GM10847 (cell line): ENCODE data around the gene MTMR1.

Source experiments
- POLR2A ChIP-seq: IDR thresholded peaks from 2 replicates; pipeline ENCODE4 v1.6.1; 2011; ENCODE audit not compliant: insufficient read length; ENCODE audit errors: extremely low read depth

MTMR1 gene

DNA sequence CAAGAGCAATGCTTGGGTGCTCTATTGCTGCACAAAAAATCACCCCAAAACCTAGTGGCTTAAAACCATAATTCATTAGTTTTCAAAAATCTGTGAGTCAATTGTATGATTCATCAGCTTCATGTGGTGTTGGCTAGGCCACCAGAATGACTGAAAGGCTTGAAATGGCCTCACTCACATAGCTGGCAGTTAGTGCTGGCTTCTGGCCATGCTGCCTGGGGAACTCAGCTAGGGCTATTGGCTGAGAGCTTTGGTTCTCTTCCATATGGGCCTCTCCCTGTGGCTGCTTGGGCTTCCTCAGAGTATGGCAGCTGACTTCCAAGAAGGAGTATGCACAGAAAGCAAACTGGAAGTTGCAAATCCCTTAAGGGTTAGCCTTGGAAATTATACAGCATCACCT, 3.1 kb upstream of the MTMR1 start:
- TF ChIP-seq POLR2A, result no peak

DNA sequence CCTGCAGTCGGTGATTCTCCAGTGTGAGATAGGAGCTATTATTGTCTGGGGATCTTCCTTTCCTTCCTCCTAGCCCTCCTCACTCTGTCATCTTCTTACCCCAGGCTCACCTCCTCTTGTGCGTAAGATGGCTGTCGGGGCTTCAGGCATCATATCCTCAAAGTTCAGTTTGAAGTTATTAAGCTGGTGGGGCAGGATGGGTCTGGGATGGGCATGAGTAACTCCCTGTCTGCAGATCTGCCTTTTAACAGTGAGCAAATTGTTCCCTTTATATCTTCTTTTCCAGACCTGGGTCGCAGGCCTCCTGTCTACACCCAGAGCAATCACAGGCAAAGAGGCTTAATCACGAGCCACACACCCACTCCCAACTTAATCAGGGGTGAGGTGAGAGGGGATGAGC, 900 bp upstream of the MTMR1 start:
- no peak for TF ChIP-seq POLR2A

DNA sequence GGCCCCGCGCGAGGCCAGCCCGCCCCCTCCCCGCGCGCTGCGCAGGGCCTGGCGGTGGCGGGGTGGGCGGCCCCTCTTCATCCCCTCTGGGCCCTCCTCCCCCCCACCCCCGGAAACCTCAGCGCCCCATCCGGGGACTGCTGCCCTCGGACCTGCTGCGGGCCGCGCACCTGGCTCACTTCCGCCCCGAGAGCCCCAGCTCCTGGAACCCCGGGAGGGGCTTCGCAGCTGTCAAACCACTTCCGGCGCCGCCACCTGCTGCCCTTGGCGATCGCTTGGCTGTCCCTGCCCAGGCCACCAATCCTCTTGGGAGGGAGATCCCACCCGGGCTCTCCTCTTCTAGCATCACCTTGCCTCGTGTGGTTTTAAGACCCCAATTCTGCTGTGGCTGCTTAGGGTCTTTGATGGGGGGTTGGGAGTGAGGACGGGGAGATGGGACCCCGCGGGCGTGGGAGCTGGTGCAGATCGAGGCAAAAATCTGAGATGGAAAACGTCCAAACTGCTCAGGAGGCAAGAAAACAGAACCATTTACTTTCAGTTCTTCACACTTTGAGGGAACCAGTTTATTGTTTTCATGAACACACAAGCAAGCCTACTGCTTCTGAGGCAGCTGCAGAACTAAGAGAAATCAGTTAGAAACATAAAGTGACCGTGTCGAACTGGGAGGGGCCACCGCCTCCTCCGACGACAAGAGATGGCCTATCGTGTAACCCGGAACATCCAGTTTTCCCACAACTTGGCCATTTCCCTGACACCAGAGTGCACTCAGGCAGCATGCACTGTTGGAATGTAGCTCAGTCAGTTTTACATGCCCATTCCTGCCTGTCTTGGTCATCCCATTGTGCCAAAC, 754 bp downstream of the MTMR1 start:
- no peak for TF ChIP-seq POLR2A

DNA sequence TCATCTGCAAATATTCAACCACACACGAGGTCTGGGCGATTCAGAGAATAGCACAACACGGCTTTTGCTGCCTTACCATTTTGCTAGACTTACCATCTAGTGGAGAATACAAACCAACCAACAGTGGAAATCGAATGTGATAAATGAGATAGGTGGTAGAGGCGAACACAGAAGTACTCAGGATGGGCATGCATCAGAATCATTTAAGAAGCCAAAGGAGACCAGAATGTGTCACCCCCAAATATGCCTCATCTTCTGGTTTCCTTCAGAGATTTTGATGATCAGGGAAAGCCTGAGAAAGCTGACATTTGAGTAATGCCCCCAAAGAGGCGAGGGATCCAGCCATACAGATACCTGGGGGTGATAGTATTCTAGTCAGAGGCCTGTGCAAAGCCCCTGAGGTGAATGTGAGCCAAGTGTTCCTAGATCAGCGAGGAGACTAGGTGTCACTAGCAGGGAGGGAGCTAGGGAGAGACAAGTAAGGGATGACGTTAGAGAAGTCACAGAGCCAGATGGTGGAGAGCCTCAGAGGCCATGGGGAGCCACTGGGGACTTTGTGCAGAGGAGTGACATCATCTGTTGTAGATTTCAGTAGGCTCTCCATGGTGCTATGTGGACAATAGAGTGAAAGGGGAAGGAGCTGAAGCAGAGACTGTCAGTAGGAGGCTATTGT, 1.7 kb downstream of the MTMR1 start:
- no peak for TF ChIP-seq POLR2A

DNA sequence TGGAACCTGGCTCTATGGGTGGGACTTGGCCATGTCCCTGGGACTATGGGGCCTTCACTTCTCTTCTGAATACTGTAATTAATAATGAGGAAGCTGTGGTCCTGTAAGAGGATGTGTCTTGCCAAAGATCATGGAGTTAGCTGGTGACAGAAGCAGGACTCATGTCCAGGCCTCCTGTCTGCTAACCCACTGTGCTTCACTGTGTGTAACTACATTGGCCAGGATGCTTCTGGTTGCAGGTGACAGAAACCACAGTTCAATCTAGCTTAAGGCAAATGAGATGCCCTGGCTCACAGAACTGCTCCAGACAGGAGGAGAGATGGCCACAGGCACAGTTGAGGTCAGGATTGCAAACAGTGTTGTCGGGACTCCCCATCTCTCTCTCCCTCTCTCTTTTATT, 3.1 kb downstream of the MTMR1 start:
- no peak for TF ChIP-seq POLR2A

DNA sequence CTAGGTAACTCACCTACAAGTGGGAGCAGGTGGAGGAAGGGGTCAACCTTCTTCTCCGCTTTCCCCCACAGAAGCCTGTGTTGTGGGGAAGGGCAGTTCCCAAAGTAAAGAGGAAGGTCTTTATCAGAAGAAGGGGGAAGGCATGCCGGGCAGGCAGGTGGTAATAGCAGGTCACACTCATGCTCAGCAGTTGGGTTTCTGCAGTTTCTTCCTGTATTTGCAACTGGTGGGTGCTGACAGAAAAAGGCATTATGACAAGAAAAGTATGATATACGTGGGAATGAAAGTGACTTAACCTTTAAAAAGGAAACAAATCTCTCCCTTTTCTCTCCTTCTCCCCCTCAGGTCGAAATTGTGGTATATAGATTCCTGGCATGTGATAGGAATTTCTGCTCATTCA, 3.7 kb downstream of the MTMR1 start:
- TF ChIP-seq POLR2A, result no peak

DNA sequence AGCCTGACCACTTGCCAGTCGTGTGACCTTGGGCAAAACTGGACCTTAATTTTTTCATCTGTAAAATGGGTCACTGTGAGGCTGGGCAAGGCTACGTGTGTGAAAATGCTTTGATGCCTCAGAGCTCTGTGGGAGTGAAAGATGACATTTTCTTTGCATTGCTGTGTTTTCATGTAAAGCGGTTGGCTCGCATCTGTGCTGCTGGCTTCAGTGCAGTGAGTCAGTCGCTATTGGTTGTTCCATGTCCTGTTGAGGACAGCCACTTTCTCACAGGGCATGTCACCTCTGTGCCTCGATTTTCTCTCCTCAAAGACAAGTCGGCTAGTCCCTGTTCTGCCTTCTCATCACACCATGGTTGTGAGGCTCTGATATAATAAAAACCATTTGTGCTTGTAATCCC, 4.4 kb downstream of the MTMR1 start:
- no peak for TF ChIP-seq POLR2A

DNA sequence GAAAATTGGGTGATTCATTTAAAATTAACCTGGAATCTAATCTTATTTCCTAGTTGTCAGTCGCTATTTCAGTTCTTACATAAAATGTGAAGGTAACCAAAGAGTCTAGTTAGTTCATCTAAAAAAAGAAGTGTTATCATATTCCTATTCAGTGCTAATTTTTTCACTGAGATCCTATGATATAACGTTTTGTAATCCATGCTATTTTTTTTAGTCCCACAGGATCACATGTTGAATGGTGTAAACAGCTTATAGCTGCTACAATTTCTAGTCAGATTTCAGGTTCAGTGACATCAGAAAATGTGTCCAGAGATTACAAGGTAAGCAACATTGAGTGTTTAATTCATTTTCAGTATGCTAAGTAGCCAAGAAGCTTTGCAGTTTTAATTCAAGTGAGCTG, 5.8 kb downstream of the MTMR1 start:
- no peak for TF ChIP-seq POLR2A

DNA sequence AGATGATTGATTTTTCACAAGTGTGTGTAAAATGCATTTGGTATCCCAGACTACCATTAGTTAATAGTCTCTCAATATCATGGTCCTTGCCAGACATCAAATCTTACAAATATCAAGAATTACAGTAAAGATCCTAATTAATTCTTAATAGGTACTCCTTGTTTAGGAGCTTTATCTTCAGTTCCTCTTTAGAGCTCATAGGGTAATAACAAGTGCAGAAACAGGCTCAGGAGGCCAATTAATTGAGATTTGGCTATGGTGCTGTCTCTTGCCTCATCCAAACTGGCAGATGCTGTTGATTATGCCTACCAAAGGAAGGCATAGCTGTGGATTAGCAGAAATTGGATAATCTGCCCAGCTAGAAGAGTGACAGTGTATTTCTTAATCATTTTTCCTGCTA, 6.9 kb downstream of the MTMR1 start:
- no peak for TF ChIP-seq POLR2A

DNA sequence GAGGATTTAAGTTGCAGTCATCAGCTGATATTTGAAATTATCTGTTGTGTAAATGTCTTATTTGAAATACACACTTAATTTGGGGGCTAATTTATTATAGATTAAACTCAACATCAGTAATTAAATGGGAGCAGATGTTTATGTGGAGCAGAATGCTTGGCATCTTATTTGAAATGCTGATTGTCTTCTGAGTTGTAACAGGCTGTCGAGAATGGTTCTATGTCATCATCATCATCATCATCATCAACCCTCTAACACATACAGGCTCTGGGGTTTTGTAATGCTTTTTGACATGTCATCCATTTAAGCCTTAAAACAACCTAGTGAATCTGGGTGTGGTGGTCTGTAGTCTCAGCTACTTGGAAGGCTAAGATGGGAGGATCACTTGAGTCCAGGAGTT, 8.2 kb downstream of the MTMR1 start:
- no peak for TF ChIP-seq POLR2A

DNA sequence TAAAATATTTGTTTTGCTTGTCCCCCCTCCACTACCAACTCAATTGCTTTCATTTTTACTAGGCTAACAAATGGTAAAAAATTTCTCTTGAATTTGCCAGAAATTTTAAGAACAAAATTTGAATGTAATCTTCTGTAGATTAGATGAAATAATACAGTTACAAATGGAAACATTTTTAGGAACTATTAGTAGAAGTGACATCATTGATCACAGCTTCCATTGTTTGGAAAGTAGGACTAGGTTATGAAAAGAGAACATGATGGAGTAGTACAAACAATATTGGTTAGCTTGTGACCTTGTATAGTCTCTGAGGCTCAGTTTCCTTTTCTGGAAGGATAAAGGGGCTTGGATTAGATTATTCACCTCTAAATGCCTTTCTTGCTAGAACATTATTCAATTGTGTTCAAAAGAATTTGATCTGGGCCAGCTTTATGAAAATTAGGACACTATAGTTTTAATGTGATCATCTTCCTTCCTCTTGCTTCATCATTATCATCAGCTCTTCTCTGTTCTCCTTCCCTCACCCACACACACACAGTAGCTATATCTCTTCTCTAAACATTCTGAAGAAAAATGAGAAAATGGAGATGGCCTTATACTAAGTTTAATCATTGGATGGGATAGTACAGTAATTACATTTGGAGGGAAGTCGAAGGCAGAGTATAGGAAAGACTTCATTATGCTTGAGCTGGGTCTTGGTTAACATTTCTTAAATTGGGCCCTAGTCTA, 9.9 kb downstream of the MTMR1 start:
- TF ChIP-seq POLR2A, result no peak

DNA sequence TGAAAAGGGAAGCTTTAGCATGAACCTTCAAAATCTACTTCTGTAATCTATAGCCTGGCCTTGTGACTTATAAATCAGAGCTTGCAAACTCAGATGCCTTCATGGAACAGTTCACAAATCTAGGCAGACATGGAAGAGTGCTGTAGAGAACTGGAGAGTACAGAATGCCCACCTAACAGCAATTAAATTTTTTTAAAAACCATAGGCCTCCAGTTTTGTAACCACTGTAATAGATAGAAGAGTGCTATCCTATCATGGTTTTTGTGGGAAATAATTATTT, 10.4 kb downstream of the MTMR1 start:
- no peak for TF ChIP-seq POLR2A

DNA sequence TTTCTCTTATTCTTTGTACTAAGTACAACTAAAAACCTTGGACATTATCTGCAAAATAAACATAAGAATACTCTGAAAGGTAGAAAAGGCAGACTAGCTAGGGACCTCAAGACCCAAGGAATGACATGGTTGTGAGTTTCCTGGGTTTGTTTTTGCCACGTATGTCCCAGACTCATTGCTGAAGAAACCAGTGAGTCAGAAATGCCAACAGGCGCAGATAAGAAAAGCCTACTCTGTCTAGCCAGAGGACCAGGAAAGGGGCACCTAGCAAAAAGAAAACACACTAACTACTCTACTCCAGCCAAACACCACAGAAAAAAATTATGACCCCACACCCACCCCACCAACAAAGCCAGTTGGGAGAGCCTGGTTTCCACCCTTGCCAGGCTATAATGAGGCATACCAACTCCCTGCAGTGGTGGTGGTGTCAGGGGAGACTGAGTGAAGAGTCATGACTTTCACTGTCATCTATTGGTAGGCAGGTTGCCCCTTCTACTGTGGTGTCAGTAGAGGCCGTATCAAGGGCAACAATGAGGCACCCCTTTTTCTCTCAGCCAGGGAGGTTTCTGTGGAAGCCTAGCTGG, 10.9 kb downstream of the MTMR1 start:
- no peak for TF ChIP-seq POLR2A

DNA sequence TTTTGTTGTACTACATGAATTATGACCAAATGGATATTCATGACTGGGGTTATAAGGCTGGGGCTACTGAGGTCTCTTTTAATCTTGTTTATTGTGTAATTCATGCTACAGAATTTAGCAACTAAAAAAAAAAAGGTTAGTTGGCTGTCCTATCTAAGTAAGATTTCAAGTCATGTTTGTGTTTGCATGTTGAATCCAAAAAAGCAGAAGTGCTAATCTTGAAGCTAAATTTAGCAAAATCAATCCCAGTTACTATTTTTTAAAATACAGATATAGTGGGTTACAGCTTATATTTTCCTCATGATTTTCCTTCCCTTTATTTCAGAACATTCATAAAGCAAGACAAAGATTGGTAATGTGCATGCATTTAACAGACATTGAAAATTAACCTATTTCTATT, 19.4 kb downstream of the MTMR1 start:
- TF ChIP-seq POLR2A, result no peak

DNA sequence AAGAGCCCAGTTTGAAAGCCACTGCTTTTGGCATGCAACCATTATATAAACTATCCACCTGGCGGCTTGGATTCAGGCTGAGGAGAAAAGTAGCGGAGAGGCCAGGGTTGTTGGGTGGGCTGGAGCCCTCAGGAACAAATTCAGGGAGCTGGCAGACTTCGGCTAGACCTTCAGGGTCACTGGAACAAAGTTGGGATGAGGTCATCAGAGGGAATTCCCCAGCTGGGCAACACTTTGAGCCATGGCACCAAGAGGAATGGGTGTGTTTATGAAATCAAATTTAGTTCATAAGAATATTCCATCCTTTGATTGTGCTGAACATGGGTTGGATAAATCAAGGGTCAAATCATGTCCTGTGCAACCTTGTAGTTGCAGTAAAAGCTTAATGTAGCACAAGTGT, 22.0 kb downstream of the MTMR1 start:
- TF ChIP-seq POLR2A, result no peak

DNA sequence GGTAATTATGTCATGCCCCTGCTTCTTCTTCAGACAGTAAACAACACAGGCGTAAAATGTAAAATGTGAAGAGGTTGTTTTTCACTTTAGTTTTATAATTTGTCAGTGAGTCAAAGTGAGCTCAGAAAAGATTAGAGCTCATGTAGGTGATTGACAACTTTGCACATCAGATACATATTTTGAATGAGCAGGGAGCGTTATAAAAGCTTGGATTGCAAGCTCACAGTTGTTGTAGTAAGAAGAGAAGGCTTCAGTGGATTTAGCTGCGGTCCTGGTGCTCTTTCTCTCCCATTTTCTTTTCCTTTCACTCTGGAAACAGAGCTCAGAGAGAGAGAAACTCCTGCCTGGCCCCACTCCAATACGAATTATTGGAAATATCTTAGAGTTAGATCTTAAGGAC, 26.4 kb downstream of the MTMR1 start:
- TF ChIP-seq POLR2A, result no peak
